ENCODE results near the gene KY. TPM values are rescaled to one million over a fixed set of nuclear protein-coding genes. Genes with fewer than 3 reads are reported as not detected.
"Not testable (repeated sequence)": the region's sequence is repeated elsewhere in the genome, so short reads cannot be mapped to it uniquely, and the experiment has no call there.

KY gene
- total and polyA plus RNA-seq, 2 of the 13 experiments (the other 11 are each of a cell fraction or from before 2014, with no cell fraction given): not detected

GRCh38 chr3:134576426-134576825 is 74.4 kb downstream of the KY start (continued):
- no peak for TF ChIP-seq ZNF484 (CRISPR knock-in tag; IDR thresholded peaks at IDR 0.05; ENCODE audit: borderline replicate concordance, low read depth)
- no peak for TF ChIP-seq RARG (CRISPR knock-in tag; IDR thresholded peaks at IDR 0.05; ENCODE audit: low read depth)
- no peak for TF ChIP-seq DRAP1 (CRISPR knock-in tag; IDR thresholded peaks at IDR 0.05)
- TF ChIP-seq SALL2 (CRISPR knock-in tag; IDR thresholded peaks at IDR 0.05): no peak
- no peak for TF ChIP-seq SP1 (IDR thresholded peaks at IDR 0.05)
- TF ChIP-seq SP1 (CRISPR knock-in tag; IDR thresholded peaks at IDR 0.05): no peak
- TF ChIP-seq ZXDC (CRISPR knock-in tag; IDR thresholded peaks at IDR 0.05): no peak
- no peak for TF ChIP-seq UBTF (CRISPR knock-in tag; IDR thresholded peaks at IDR 0.05)

- H2AFZ ChIP-seq (ENCODE audit: low read length); H3K36me3 ChIP-seq (replicated peaks in 1 of 2; ENCODE audit: control insufficient read depth in 1 of 2, insufficient read depth in 2 of 2, low read length in 2 of 2); H4K20me1 ChIP-seq (ENCODE audit: insufficient read depth, low read length); H3K4me1 ChIP-seq (ENCODE audit: insufficient read depth, low read length); DNase-seq (ENCODE audit: low spot score); H3K9ac ChIP-seq (ENCODE audit: insufficient read depth, low read depth, low read length); H3K4me2 ChIP-seq (ENCODE audit: low read depth, low read length); H3K4me3 ChIP-seq (replicated peaks in 1 of 3; ENCODE audit: insufficient read depth in 1 of 3, low read depth in 2 of 3, low read length in 3 of 3); POLR2A ChIA-PET; in situ Hi-C loops (cut with HindIII; ENCODE audit: extremely low pct_ligation_motif_present, low pct_unique_long_range_greater_than_20kb); ATAC-seq; BruUV-seq (replicated peaks); H3K27me3 ChIP-seq (ENCODE audit: control insufficient read depth in 1 of 2, insufficient read depth in 2 of 2, low read length in 2 of 2); CTCF ChIA-PET (ENCODE audit: low intra/inter-chr PET ratio, low total read pairs); H3K79me2 ChIP-seq (ENCODE audit: insufficient read depth, low read length); intact Hi-C loops (cut with micrococcal nuclease; ENCODE audit: unreplicated experiment); H3K27ac ChIP-seq (ENCODE audit: extremely low read length, insufficient read depth, low read length); FAIRE-seq: not testable (repeated sequence)
- H3K9me3 ChIP-seq (ENCODE audit: low read length): peaks cover 27% of the 10 kb centered on the region
- 83% methylated on average over 1 of the region's 2 CpGs for WGBS (ENCODE audit: low lambda C conversion rate)
Measured at GRCh38 chr3:134569899-134570298, 80.9 kb downstream of the KY start.
